Activated T-cell treated with anti-CD3 and anti-CD28 coated beads, Interleukin-2, amount 50 U/mL, for 24 hours (primary cell): Measurements from ENCODE around the gene MELTF.
"Not testable (repeated sequence)": the region's sequence is repeated elsewhere in the genome, so short reads cannot be mapped to it uniquely, and the experiment has no call there.

ENCODE experiments used
- DNase-seq: peaks from one replicate; pipeline ENCODE4 v3.0.0-alpha.2; 2020
- H3K27ac Mint-ChIP-seq: 2 replicates; pipeline ENCODE4 v1.8.0; 2020; ENCODE audit warnings: mild to moderate bottlenecking, mixed read lengths
- H3K27me3 Mint-ChIP-seq: 2 replicates; pipeline ENCODE4 v1.8.0; 2020; ENCODE audit warnings: mixed read lengths
- H3K36me3 Mint-ChIP-seq: 2 replicates; pipeline ENCODE4 v1.8.0; 2020; ENCODE audit warnings: low read depth, mixed read lengths
- H3K4me1 Mint-ChIP-seq: 2 replicates; pipeline ENCODE4 v1.8.0; 2020; ENCODE audit warnings: low read depth, mixed read lengths
- H3K4me3 Mint-ChIP-seq: 2 replicates; pipeline ENCODE4 v1.8.0; 2020; ENCODE audit warnings: mild to moderate bottlenecking, moderate library complexity, mixed read lengths
- H3K9me3 Mint-ChIP-seq: 2 replicates; pipeline ENCODE4 v1.8.0; 2020; ENCODE audit warnings: mixed read lengths

Gene MELTF

GRCh38 chr3:197029511-197030167 lies at the start of gene MELTF:
MELTF (minus strand) TSS chr3:197029817; CDS start chr3:197029702, 115 bp downstream.
- Mint-ChIP-seq H3K27me3 (peaks cover 40% of the 10 kb centered on the region), H3K4me1 (peaks cover 26% of the 10 kb centered on the region), H3K9me3 (no peaks in the 10 kb centered on the region), H3K4me3 (peak within 1 kb of the TSS; percentile 75), H3K27ac (peak within 1 kb of the TSS; percentile 57), H3K36me3 (no peaks in the 10 kb centered on the region)
- peak; percentile 87 for DNase-seq

GRCh38 chr3:197076415-197076814 lies 46.8 kb upstream of the MELTF start:
- Mint-ChIP-seq H3K36me3 (peaks cover 45% of the 10 kb centered on the region), H3K27ac (no peak overlapping the region), H3K9me3 (no peaks in the 10 kb centered on the region), H3K4me1 (no peaks in the 10 kb centered on the region), H3K27me3 (no peaks in the 10 kb centered on the region), H3K4me3 (no peak overlapping the region)
- DNase-seq = no peak

GRCh38 chr3:197068077-197068476 lies 38.5 kb upstream of the MELTF start:
- no peaks in the 10 kb centered on the region for H3K9me3 Mint-ChIP-seq
- H3K27me3 Mint-ChIP-seq = no peaks in the 10 kb centered on the region
- peaks cover 35% of the 10 kb centered on the region for H3K36me3 Mint-ChIP-seq
- no peak overlapping the region for H3K27ac Mint-ChIP-seq
- no peak overlapping the region for H3K4me3 Mint-ChIP-seq
- no peak for DNase-seq
- no peaks in the 10 kb centered on the region for H3K4me1 Mint-ChIP-seq

- peaks cover 59% of the 10 kb centered on the region for H3K36me3 Mint-ChIP-seq
- no peak for DNase-seq
- no peaks in the 10 kb centered on the region for H3K27me3 Mint-ChIP-seq
- no peak overlapping the region for H3K4me3 Mint-ChIP-seq
- H3K27ac Mint-ChIP-seq = no peak overlapping the region
- no peaks in the 10 kb centered on the region for H3K9me3 Mint-ChIP-seq
- no peaks in the 10 kb centered on the region for H3K4me1 Mint-ChIP-seq
Measured at GRCh38 chr3:197064771-197065170, 35.2 kb upstream of the MELTF start.

GRCh38 chr3:197062446-197062845 lies 32.8 kb upstream of the MELTF start:
- H3K27ac Mint-ChIP-seq = no peak overlapping the region
- no peaks in the 10 kb centered on the region for H3K27me3 Mint-ChIP-seq
- H3K4me3 Mint-ChIP-seq = no peak overlapping the region
- no peak for DNase-seq
- no peaks in the 10 kb centered on the region for H3K4me1 Mint-ChIP-seq
- H3K9me3 Mint-ChIP-seq = no peaks in the 10 kb centered on the region
- H3K36me3 Mint-ChIP-seq = peaks cover 79% of the 10 kb centered on the region

GRCh38 chr3:197051637-197052036 lies 22.0 kb upstream of the MELTF start:
- Mint-ChIP-seq H3K27ac (peak overlapping the region; percentile 83), H3K4me1 (peaks cover 15% of the 10 kb centered on the region), H3K36me3 (peaks cover 75% of the 10 kb centered on the region)
- not testable (repeated sequence) for H3K4me3 Mint-ChIP-seq, H3K27me3 Mint-ChIP-seq, H3K9me3 Mint-ChIP-seq, DNase-seq

- H3K4me1 Mint-ChIP-seq = peaks cover 15% of the 10 kb centered on the region
- peak overlapping the region; percentile 64 for H3K27ac Mint-ChIP-seq
- H3K36me3 Mint-ChIP-seq = peaks cover 74% of the 10 kb centered on the region
- DNase-seq = no peak
- no peaks in the 10 kb centered on the region for H3K9me3 Mint-ChIP-seq
- H3K4me3 Mint-ChIP-seq = no peak overlapping the region
- H3K27me3 Mint-ChIP-seq = no peaks in the 10 kb centered on the region
Measured at GRCh38 chr3:197050511-197050910, 20.9 kb upstream of the MELTF start.

- Mint-ChIP-seq H3K4me1 (no peaks in the 10 kb centered on the region), H3K4me3 (no peak overlapping the region), H3K9me3 (no peaks in the 10 kb centered on the region), H3K27me3 (no peaks in the 10 kb centered on the region), H3K36me3 (peaks cover 37% of the 10 kb centered on the region), H3K27ac (no peak overlapping the region)
- DNase-seq = no peak
Measured at GRCh38 chr3:197042539-197042938, 12.9 kb upstream of the MELTF start.

GRCh38 chr3:197041875-197042488 lies 12.4 kb upstream of the MELTF start:
- no peaks in the 10 kb centered on the region for H3K27me3 Mint-ChIP-seq
- no peaks in the 10 kb centered on the region for H3K4me1 Mint-ChIP-seq
- peaks cover 35% of the 10 kb centered on the region for H3K36me3 Mint-ChIP-seq
- no peaks in the 10 kb centered on the region for H3K9me3 Mint-ChIP-seq
- no peak for DNase-seq
- H3K27ac Mint-ChIP-seq = no peak overlapping the region
- H3K4me3 Mint-ChIP-seq = no peak overlapping the region

- no peaks in the 10 kb centered on the region for H3K9me3 Mint-ChIP-seq
- DNase-seq = no peak
- H3K27ac Mint-ChIP-seq = no peak overlapping the region
- H3K4me1 Mint-ChIP-seq = no peaks in the 10 kb centered on the region
- no peak overlapping the region for H3K4me3 Mint-ChIP-seq
- H3K36me3 Mint-ChIP-seq = peaks cover 23% of the 10 kb centered on the region
- no peaks in the 10 kb centered on the region for H3K27me3 Mint-ChIP-seq
Measured at GRCh38 chr3:197040658-197041057, 11.0 kb upstream of the MELTF start.

- Mint-ChIP-seq H3K27me3 (no peaks in the 10 kb centered on the region), H3K27ac (no peak overlapping the region)
Measured at GRCh38 chr3:197038679-197039462, 9.3 kb upstream of the MELTF start.

GRCh38 chr3:197035577-197035976 lies 6.0 kb upstream of the MELTF start:
- DNase-seq = no peak
- Mint-ChIP-seq H3K27me3 (peaks cover 16% of the 10 kb centered on the region), H3K9me3 (no peaks in the 10 kb centered on the region), H3K4me3 (no peak overlapping the region), H3K27ac (no peak overlapping the region), H3K4me1 (peaks cover 14% of the 10 kb centered on the region), H3K36me3 (no peaks in the 10 kb centered on the region)

More at GRCh38 chr3:197038679-197039462, 9.3 kb upstream of the MELTF start:
- no peaks in the 10 kb centered on the region for H3K4me1 Mint-ChIP-seq
- DNase-seq = no peak
- H3K9me3 Mint-ChIP-seq = no peaks in the 10 kb centered on the region
- peaks cover 7% of the 10 kb centered on the region for H3K36me3 Mint-ChIP-seq
- H3K4me3 Mint-ChIP-seq = no peak overlapping the region

GRCh38 chr3:197034778-197035177 lies 5.2 kb upstream of the MELTF start:
- not testable (repeated sequence) for H3K4me3 Mint-ChIP-seq, H3K27ac Mint-ChIP-seq, DNase-seq, H3K9me3 Mint-ChIP-seq, H3K36me3 Mint-ChIP-seq
- Mint-ChIP-seq H3K27me3 (peaks cover 21% of the 10 kb centered on the region), H3K4me1 (peaks cover 19% of the 10 kb centered on the region)

- H3K27me3 Mint-ChIP-seq = peaks cover 25% of the 10 kb centered on the region
- not testable (repeated sequence) for H3K9me3 Mint-ChIP-seq
Measured at GRCh38 chr3:197033764-197034163, 4.1 kb upstream of the MELTF start.

More at GRCh38 chr3:197033764-197034163, 4.1 kb upstream of the MELTF start:
- DNase-seq, H3K36me3 Mint-ChIP-seq, H3K27ac Mint-ChIP-seq, H3K4me3 Mint-ChIP-seq: not testable (repeated sequence)
- H3K4me1 Mint-ChIP-seq = peaks cover 23% of the 10 kb centered on the region
